ENCODE results near the gene FZD8. TPM values are rescaled to one million over a fixed set of nuclear protein-coding genes. Genes with fewer than 3 reads are reported as not detected.

Gene FZD8
- total RNA-seq, 4 donors from 2014 or later: 12.4 to 21.5 (median 19.9) TPM

DNA sequence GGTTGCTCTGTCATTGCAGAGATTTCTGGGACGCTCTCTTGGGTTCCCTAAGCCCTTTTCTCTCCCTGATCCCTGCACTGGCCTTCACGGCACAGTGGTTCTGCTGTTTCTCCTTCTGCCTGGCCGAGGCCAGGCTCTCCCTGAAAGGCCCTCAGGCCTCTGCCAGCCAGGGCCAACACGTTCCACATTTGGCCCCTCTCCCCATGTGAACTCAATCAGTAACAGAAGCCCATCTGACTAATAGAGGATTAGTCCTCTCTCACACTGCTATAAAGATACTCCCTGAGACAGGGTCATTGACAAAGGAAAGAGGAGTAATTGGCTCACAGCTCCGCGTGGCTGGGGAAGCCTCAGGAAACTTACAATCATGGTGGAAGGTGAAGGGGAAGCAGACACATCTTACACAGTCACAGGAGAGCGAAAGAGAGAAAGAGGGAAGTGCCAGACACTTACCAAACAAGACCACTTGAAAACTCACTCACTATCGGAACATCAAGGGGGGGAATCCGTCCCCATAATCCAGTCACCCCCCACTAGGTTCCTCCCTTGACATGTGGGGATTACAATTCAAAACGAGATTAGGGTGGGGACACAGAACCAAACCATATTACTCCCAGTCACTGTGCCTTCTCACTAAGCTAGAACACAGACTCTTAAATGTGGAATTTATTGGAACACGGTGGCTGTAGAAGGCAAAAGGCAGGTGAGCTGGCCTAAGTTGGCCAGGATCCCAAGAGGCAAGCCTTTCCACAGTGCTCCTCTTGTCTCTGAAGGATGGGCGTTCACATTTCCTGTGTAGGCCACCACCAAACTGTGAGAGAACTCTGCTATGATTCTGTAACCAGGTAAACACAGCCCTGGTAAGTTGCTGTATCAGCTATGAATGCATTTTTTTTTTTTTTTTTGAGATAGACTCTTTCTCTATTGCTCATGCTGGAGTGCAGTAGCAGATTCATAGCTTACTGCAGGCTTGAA, 8.8 kb downstream of the FZD8 start:
- Histone ChIP-seq H3K27ac (peak overlapping the region; percentile 34 to 50 (median 47)), H3K36me3 (no peaks in the 10 kb centered on the region), H3K27me3 (no peaks in the 10 kb centered on the region), H3K9me3 (no peaks in the 10 kb centered on the region), H3K4me3 (replicated peaks in 1 of 3) (no peak overlapping the region), H3K4me1 (peaks cover 9 to 23% of the 10 kb centered on the region in 2 donors)
- no peak for TF ChIP-seq POLR2A (IDR thresholded peaks at IDR 0.05)
- TF ChIP-seq, protein P1, sequence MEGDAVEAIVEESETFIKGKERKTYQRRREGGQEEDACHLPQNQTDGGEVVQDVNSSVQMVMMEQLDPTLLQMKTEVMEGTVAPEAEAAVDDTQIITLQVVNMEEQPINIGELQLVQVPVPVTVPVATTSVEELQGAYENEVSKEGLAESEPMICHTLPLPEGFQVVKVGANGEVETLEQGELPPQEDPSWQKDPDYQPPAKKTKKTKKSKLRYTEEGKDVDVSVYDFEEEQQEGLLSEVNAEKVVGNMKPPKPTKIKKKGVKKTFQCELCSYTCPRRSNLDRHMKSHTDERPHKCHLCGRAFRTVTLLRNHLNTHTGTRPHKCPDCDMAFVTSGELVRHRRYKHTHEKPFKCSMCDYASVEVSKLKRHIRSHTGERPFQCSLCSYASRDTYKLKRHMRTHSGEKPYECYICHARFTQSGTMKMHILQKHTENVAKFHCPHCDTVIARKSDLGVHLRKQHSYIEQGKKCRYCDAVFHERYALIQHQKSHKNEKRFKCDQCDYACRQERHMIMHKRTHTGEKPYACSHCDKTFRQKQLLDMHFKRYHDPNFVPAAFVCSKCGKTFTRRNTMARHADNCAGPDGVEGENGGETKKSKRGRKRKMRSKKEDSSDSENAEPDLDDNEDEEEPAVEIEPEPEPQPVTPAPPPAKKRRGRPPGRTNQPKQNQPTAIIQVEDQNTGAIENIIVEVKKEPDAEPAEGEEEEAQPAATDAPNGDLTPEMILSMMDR (IDR thresholded peaks at IDR 0.05): no peak
- DNase-seq: peak; percentile 65 to 73
- 36% methylated on average over 12 of the region's 12 CpGs for WGBS, 2 donors
- intact Hi-C loops (cut with DNase I): loop anchor here (10.0 kb wide), 2 partner anchors 1092 to 1252 kb away; no protein-coding TSS in a partner anchor

DNA sequence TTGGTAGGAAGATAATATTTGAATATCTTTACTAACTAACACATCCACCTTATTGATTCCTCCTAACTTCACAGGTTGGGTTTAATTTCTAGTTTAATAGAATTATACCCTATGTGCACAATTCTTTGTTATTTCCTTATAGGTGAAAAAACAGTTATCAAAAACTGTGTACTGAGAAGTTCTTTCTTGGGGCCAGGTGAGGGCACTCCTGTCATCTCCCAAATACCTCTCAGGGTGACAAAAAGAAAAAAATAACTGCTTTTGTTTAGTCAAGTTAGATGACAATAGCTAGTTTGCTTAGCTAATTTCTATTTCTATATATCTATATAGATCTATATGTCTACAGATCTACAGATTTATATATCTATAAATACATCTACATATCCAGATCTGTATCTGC, 10.1 kb downstream of the FZD8 start:
- intact Hi-C loops (cut with DNase I): loop anchor here (10.0 kb wide), 2 partner anchors 1093 to 1253 kb away; no protein-coding TSS in a partner anchor

GRCh38 chr10:35631404-35631803, 10.7 kb downstream of the FZD8 start:
- TF ChIP-seq, protein P1 (IDR thresholded peaks at IDR 0.05): no peak
- TF ChIP-seq POLR2A (IDR thresholded peaks at IDR 0.05): no peak
- Histone ChIP-seq H3K4me3 (replicated peaks in 1 of 3) (no peak overlapping the region), H3K36me3 (no peaks in the 10 kb centered on the region), H3K9me3 (no peaks in the 10 kb centered on the region), H3K27me3 (no peaks in the 10 kb centered on the region), H3K27ac (no peak overlapping the region), H3K4me1 (peaks cover 9 to 13% of the 10 kb centered on the region in 2 donors)
- DNase-seq: no peak
- intact Hi-C loops (cut with DNase I): loop anchor here (10.0 kb wide), 2 partner anchors 1093 to 1253 kb away; no protein-coding TSS in a partner anchor
- 91 to 100% methylated on average over 1 of the region's 1 CpG for WGBS, 2 donors

More for the DNA sequence above, 10.1 kb downstream of the FZD8 start:
- H3K4me1 ChIP-seq: peaks cover 9 to 13% of the 10 kb centered on the region in 2 donors
- no peak overlapping the region for H3K4me3 ChIP-seq (replicated peaks in 1 of 3)
- H3K27me3 ChIP-seq: no peaks in the 10 kb centered on the region
- H3K36me3 ChIP-seq: no peaks in the 10 kb centered on the region
- DNase-seq: no peak
- TF ChIP-seq, protein P1 (IDR thresholded peaks at IDR 0.05): peak in 2 of 6 experiments; percentile 12 to 19
- TF ChIP-seq POLR2A (IDR thresholded peaks at IDR 0.05): no peak
- H3K27ac ChIP-seq: no peak overlapping the region
- H3K9me3 ChIP-seq: no peaks in the 10 kb centered on the region

GRCh38 chr10:35626971-35627507, 15.1 kb downstream of the FZD8 start:
- TF ChIP-seq POLR2A (IDR thresholded peaks at IDR 0.05): no peak
- TF ChIP-seq, protein P1 (IDR thresholded peaks at IDR 0.05): no peak
- no peak overlapping the region for H3K4me3 ChIP-seq (replicated peaks in 1 of 3)
- no peaks in the 10 kb centered on the region for H3K27me3 ChIP-seq
- H3K9me3 ChIP-seq: no peaks in the 10 kb centered on the region
- intact Hi-C loops (cut with DNase I): no loop called here
- DNase-seq: no peak
- H3K27ac ChIP-seq: no peak overlapping the region
- 87 to 88% methylated on average over 6 of the region's 6 CpGs for WGBS, 2 donors
- no peaks in the 10 kb centered on the region for H3K36me3 ChIP-seq
- no peaks in the 10 kb centered on the region for H3K4me1 ChIP-seq

Data from thyroid gland (tissue), 4 donors.